Stimulated activated naive CD4-positive, alpha-beta T cell (primary cell): Measurements from ENCODE around the gene ZNF391.
"Not testable (repeated sequence)": the region's sequence is repeated elsewhere in the genome, so short reads cannot be mapped to it uniquely, and the experiment has no call there.

Experiments
- DNase-seq, 6 experiments: peaks; one replicate each; lab custom pipeline; 2025; lab: John Stamatoyannopoulos, UW

The ZNF391 gene

GRCh38 chr6:27422651-27423332, 34.2 kb downstream of the ZNF391 start:
- DNase-seq, result no peak

- not testable (repeated sequence) for DNase-seq
Observed at GRCh38 chr6:27424851-27425250, 36.3 kb downstream of the ZNF391 start.

GRCh38 chr6:27426045-27426620, 37.6 kb downstream of the ZNF391 start:
- DNase-seq, result no peak

- DNase-seq, result no peak
Observed at GRCh38 chr6:27428502-27428901, 39.9 kb downstream of the ZNF391 start.

- DNase-seq, result no peak
Observed at GRCh38 chr6:27428966-27429365, 40.4 kb downstream of the ZNF391 start.

- DNase-seq, result no peak
Observed at GRCh38 chr6:27433714-27434113, 45.2 kb downstream of the ZNF391 start.

- DNase-seq, result no peak
Observed at GRCh38 chr6:27439371-27439770, 50.8 kb downstream of the ZNF391 start.

- no peak for DNase-seq
Observed at GRCh38 chr6:27441001-27441400, 52.4 kb downstream of the ZNF391 start.

- no peak for DNase-seq
Observed at GRCh38 chr6:27442932-27443331, 54.4 kb downstream of the ZNF391 start.

GRCh38 chr6:27448456-27448855, 59.9 kb downstream of the ZNF391 start:
- no peak for DNase-seq

- no peak for DNase-seq
Observed at GRCh38 chr6:27451660-27452390, 63.3 kb downstream of the ZNF391 start.

GRCh38 chr6:27452496-27452897, 63.9 kb downstream of the ZNF391 start:
- DNase-seq, result no peak
